GM12878 (cell line): Measurements from ENCODE around the gene CBFB. TPM values are rescaled to one million over a fixed set of nuclear protein-coding genes. Genes with fewer than 3 reads are reported as not detected.

Experiments
- BMI1 ChIP-seq: fragments of 450-650 bp; IDR thresholded peaks from 2 replicates; pipeline ENCODE4 v1.6.1; 2016; ENCODE audit warnings: mild to moderate bottlenecking, moderate library complexity, borderline replicate concordance
- CBFB ChIP-seq: IDR thresholded peaks from 2 replicates; pipeline ENCODE4 v1.6.1; 2016; ENCODE audit warnings: antibody characterized with exemption, low read depth
- EED ChIP-seq: sonication (generic); IDR thresholded peaks from 2 replicates; pipeline ENCODE4 v1.6.1; 2016; ENCODE audit warnings: antibody characterized with exemption, low read depth
- EP300 ChIP-seq, 2 experiments: fragments of 150-350 bp in 1 of 2; IDR thresholded peaks; 2 replicates each; pipeline ENCODE4 v1.6.1; 2011 to 2012; ENCODE audit warnings: low read depth in 2 of 2, low read length in 2 of 2, borderline replicate concordance in 1 of 2, improper control_type of control experiment in 1 of 2, inconsistent platforms in 1 of 2; ENCODE audit not compliant: control insufficient read depth in 1 of 2
- EZH2 ChIP-seq: IDR thresholded peaks from 2 replicates; pipeline ENCODE4 v1.6.1; 2012; ENCODE audit warnings: low read depth, mild to moderate bottlenecking, control low read depth, inconsistent platforms, low read length, borderline replicate concordance; ENCODE audit not compliant: control insufficient read depth
- FOXM1 ChIP-seq: IDR thresholded peaks from 2 replicates; pipeline ENCODE4 v1.6.1; 2012; ENCODE audit warnings: low read depth, mild to moderate bottlenecking, inconsistent platforms, low read length, moderate library complexity
- GATAD2B ChIP-seq: fragments of 450-650 bp; conservative IDR thresholded peaks from 2 replicates; pipeline ENCODE4 v1.6.1; 2017; ENCODE audit warnings: low read depth, mild to moderate bottlenecking, moderate library complexity
- IKZF2 ChIP-seq, 2 experiments: fragments of 450-650 bp; IDR thresholded peaks; 2 replicates each; pipeline ENCODE4 v1.6.1; 2017; ENCODE audit warnings: mild to moderate bottlenecking in 2 of 2, moderate library complexity in 2 of 2
- IRF4 ChIP-seq: IDR thresholded peaks from 2 replicates; pipeline ENCODE4 v1.6.1; 2011; ENCODE audit warnings: low read depth, low read length
- MEF2A ChIP-seq: IDR thresholded peaks from 2 replicates; pipeline ENCODE4 v1.6.1; 2011; ENCODE audit warnings: low read depth, mild to moderate bottlenecking, low read length, moderate library complexity; ENCODE audit not compliant: insufficient read depth
- MEF2B ChIP-seq: fragments of 450-650 bp; IDR thresholded peaks from 2 replicates; pipeline ENCODE4 v1.6.1; 2018; ENCODE audit warnings: mild to moderate bottlenecking, moderate library complexity; ENCODE audit not compliant: partially characterized antibody, poor library complexity, severe bottlenecking
- PAX8 ChIP-seq: fragments of 450-650 bp; IDR thresholded peaks from 2 replicates; pipeline ENCODE4 v1.6.1; 2017; ENCODE audit warnings: mild to moderate bottlenecking, moderate library complexity
- SMC3 ChIP-seq: IDR thresholded peaks from 2 replicates; pipeline ENCODE4 v1.6.1; 2011; ENCODE audit warnings: low read length, improper control_type of control experiment, borderline replicate concordance
- ZBED1 ChIP-seq: IDR thresholded peaks from 2 replicates; pipeline ENCODE4 v1.6.1; 2016; ENCODE audit warnings: borderline replicate concordance
- polyA plus RNA-seq, 11 experiments: library from polyadenylated mRNA; depleted of rRNA in 4 of 11; unstranded in 6 of 11; stranded (reverse) in 5 of 11; fragments of >200 nt; fragmentation: Nextera tagmentation in 4 of 11; fragmentation: Illumina TruSeq in 1 of 11; extraction: Ambion mirVana in 4 of 11; extraction: Trizol in 1 of 11; gene quantifications; 1 replicate in 1 of 11; 2 replicates in 10 of 11; pipeline versions ENCODE4 v1.2.1 to v1.2.3, GENCODE V29; 2011 to 2016; ENCODE audit warnings: inconsistent platforms in 2 of 11, missing spikeins in 2 of 11, low read depth in 1 of 11
- total RNA-seq, 4 experiments: library from RNA; depleted of rRNA in 3 of 4; stranded (reverse); fragments of >200 nt in 3 of 4; fragmentation: Illumina TruSeq in 1 of 4; extraction: Trizol in 1 of 4; gene quantifications; 2 replicates each; pipeline versions ENCODE4 v1.2.1 to v1.2.3, GENCODE V29; 2013 to 2021
- TF ChIP-seq, protein P1 (sequence below): IDR thresholded peaks from 2 replicates; pipeline ENCODE4 v1.6.1; 2011; ENCODE audit warnings: low read depth, low read length, improper control_type of control experiment, borderline replicate concordance
- TF ChIP-seq, protein P2 (sequence below): fragments of 450-650 bp; IDR thresholded peaks from 2 replicates; pipeline ENCODE4 v1.6.1; 2016; ENCODE audit warnings: mild to moderate bottlenecking

The CBFB gene
- total and polyA plus RNA-seq, 10 of the 15 experiments (the other 5 are each of a cell fraction or from before 2014, with no cell fraction given): 25.3 to 83.8 (median 65.7) TPM

- TF ChIP-seq CBFB: no peak
- TF ChIP-seq IRF4: 0 out of 2 replicates have a peak, but pooled peaks have one; percentile 53
- TF ChIP-seq, protein P1, sequence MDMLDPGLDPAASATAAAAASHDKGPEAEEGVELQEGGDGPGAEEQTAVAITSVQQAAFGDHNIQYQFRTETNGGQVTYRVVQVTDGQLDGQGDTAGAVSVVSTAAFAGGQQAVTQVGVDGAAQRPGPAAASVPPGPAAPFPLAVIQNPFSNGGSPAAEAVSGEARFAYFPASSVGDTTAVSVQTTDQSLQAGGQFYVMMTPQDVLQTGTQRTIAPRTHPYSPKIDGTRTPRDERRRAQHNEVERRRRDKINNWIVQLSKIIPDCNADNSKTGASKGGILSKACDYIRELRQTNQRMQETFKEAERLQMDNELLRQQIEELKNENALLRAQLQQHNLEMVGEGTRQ: no peak
- TF ChIP-seq SMC3: no peak
- TF ChIP-seq MEF2A: peak; percentile 59; the same call in 1 of the 2 replicates
- TF ChIP-seq ZBED1: no peak
- TF ChIP-seq IKZF2 (IDR thresholded peaks at IDR 0.05): peak; percentile 15 to 52; a peak in 2 of 4 replicates
- TF ChIP-seq EZH2: no peak
- 0 out of 4 replicates have a peak, but pooled peaks of 1 of the 2 experiments have one; percentile 8 for TF ChIP-seq EP300 (IDR thresholded peaks at IDR 0.05; ENCODE audit: borderline replicate concordance in 1 of 2, control insufficient read depth in 1 of 2, low read depth in 2 of 2, low read length in 2 of 2)
- peak; percentile 20 for TF ChIP-seq MEF2B
- peak; percentile 67 for TF ChIP-seq EED
- TF ChIP-seq, protein P2, sequence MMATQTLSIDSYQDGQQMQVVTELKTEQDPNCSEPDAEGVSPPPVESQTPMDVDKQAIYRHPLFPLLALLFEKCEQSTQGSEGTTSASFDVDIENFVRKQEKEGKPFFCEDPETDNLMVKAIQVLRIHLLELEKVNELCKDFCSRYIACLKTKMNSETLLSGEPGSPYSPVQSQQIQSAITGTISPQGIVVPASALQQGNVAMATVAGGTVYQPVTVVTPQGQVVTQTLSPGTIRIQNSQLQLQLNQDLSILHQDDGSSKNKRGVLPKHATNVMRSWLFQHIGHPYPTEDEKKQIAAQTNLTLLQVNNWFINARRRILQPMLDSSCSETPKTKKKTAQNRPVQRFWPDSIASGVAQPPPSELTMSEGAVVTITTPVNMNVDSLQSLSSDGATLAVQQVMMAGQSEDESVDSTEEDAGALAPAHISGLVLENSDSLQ: peak; percentile 23; the same call in 1 of the 2 replicates
- 0 out of 2 replicates have a peak, but pooled peaks have one; percentile 45 for TF ChIP-seq FOXM1
- TF ChIP-seq PAX8: no peak
- TF ChIP-seq BMI1: no peak
- TF ChIP-seq GATAD2B: no peak
These were observed 27.0 kb downstream of the CBFB start (continued) for GRCh38 chr16:67055712-67056487.
